GM19397 (cell line): Measurements from ENCODE around the gene CSMD2.
"Not testable (repeated sequence)": the region's sequence is repeated elsewhere in the genome, so short reads cannot be mapped to it uniquely, and the experiment has no call there.

Experiments used
- ATAC-seq: cut with Tn5 transposase; IDR thresholded peaks from one replicate; pipeline ENCODE4 v1.9.1; 2021; ENCODE audit warnings: mild to moderate bottlenecking, moderate library complexity; ENCODE audit not compliant: unreplicated experiment

The CSMD2 gene

DNA sequence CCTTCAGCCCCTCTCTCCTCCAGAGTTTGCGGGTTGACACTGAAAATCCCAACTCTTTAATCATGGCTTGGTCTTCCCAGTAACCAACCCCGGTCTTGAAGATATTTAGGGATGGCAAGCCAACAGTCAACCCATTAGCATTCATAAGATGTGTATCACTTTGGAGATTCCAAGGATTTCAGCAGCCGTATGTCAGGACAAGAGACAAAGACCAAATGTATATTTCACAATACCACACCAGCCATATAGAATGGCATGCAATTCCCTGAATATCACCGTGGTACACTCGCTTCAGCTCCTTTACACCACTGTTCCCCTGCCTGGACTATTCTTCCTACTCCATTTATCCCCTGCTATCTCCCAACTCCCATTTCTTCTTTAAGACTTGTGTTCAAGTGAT is 109.2 kb downstream of the CSMD2 start:
- ATAC-seq, result no peak

- ATAC-seq, result no peak
Observed at GRCh38 chr1:34054920-34055319, 110.1 kb downstream of the CSMD2 start.

GRCh38 chr1:34053660-34054059 is 111.4 kb downstream of the CSMD2 start:
- no peak for ATAC-seq

DNA sequence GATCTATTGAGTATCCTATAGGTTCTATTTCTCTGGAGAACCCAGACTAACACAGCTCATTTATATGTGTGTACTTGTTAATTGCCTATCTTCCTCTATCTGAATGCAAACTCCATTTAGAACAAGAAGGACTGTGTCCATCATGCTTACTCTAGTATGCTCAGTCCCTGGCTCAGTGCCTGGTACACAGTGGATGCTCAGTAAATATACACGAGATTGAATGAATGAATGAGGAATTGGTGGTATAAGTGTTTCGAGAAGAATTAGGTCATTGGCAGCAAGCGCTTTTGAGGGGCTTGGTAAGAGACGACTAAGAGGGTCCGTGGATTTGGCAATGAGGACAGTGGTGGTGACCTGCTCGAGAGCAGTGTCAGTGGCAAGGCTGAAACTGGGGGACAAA is 112.5 kb downstream of the CSMD2 start:
- no peak for ATAC-seq

GRCh38 chr1:34050709-34051485 is 114.1 kb downstream of the CSMD2 start:
- no peak for ATAC-seq

DNA sequence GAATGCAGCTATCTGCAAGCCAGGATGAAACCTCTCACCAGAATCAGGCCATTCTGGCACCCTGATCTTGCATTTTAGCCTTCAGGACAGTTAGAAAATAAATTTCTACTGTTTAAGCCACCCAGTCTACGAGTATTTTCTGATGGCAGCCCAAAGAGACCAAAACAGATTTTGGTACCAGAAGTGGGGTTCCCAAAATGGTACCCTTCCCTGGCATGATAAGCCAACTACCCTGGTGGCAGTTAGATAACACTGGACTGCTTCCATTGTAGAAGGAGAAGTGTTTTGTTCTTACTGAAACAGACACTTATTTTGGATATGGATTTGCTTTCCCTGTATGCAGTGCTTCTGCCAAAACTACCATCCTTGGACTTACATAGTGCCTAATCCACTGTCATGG is 115.0 kb downstream of the CSMD2 start:
- ATAC-seq, result no peak

DNA sequence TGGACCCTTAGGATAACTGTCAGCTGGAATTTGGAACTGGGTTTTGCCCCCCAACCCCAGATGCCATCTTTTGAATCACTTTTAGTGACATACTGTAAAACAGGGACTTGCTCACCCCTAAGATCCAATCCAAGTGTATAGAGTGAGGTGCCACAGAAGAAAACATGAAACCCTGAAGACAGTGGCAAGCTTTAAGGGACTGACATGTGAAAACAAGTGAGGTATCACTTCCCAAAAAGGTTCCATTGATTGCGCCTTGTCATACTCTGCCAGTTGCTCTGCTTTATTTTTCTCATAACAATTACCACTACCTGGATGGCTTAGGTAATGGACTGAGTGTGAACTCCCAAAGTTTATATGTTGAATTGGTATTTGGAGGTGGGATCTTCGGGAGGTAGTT is 115.6 kb downstream of the CSMD2 start:
- ATAC-seq, result no peak

GRCh38 chr1:34037856-34038255 is 127.2 kb downstream of the CSMD2 start:
- ATAC-seq, result no peak

GRCh38 chr1:34037109-34037508 is 127.9 kb downstream of the CSMD2 start:
- ATAC-seq, result no peak

- ATAC-seq, result no peak
Observed at GRCh38 chr1:34034036-34034435, 131.0 kb downstream of the CSMD2 start.

GRCh38 chr1:34029954-34030353 is 135.1 kb downstream of the CSMD2 start:
- ATAC-seq, result no peak

DNA sequence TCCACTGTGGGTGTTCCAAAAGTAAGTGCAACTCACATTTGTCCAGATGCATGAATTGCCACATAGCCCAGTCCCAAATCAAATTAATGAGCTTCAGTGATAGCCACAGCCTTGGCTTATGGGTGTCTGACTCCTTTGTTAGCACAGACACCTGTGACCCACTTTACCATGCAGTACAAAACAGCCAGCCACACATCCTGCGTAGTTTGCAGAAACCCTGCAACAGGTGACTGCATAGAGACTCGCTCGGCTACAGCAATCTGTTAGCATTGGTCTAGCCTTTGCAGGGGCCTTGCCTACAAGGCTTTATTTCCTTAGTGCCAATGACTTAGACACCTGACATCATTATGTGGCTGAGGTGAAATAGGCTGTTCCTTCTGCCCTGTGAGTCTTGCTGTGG is 135.5 kb downstream of the CSMD2 start:
- no peak for ATAC-seq

DNA sequence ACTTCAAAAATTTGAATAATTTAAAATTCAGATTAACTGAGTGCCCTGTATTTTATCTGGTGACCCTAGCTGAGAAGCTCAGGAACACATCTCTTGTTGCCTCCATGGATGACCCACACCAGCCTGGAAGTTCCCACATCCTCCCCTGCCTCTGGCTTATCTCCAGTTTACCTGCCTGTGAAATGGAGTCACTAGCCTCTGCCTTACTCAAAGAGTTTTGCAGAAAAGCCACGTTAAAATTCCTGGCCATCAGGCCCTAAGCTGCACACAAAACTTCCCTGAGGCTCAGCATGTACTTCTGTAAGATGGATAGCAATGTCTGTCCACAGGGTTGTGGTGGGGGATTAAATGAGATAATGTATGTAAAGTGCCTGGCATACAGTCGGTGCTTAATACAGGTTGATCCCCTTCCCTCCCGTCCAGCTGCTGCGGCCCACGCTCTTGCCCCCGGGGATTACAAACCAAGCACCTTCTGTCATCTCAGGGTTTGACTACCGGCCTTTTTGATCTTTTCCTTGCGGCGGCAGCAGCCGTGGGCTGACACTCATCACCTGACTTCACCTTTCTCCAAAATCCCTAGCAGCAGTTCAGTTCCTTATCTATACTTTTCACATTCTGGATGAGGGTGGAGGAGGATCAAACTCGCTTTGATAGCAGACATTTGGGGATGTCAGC is 136.5 kb downstream of the CSMD2 start:
- no peak for ATAC-seq

DNA sequence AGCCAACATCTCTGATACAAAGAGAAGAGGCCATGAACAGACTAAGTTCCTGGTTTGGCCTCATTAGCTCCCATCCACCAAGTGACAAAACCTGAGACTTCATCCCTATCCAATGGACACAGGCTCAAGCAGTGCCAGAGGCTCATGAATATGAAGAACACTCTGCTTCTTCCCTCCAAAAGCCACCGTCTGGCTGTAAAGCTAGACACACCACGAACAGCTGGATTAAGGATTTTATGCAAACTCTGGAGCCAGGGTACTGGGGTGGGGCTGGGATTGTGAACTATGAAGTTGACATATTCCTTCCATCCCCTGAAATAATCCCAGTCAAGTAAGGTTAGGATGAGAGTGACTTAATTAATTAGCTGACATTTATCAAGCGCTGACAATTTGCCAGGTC is 139.4 kb downstream of the CSMD2 start:
- ATAC-seq, result no peak

DNA sequence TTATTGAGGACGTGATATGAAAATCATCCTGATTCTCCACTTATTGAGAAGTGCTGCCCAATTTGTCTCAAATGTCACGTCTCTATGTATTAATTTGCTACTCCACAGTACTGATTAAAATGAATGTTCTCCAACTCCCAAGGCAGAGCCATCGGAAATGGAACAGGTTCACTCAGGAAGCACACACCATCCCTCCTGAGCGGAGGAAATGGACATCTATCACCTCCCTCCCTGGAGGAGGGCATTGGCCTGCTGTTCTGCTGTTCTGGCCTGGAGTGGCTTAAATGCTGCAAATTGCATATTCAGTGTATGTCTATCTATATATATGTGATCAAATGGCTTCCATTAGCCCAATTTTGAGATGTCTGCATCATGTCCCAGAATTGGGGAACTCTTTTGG is 140.5 kb downstream of the CSMD2 start:
- ATAC-seq, result no peak

- ATAC-seq, result no peak
Observed at GRCh38 chr1:34019741-34020552, 145.1 kb downstream of the CSMD2 start.

GRCh38 chr1:34018285-34018684 is 146.7 kb downstream of the CSMD2 start:
- ATAC-seq, result no peak

DNA sequence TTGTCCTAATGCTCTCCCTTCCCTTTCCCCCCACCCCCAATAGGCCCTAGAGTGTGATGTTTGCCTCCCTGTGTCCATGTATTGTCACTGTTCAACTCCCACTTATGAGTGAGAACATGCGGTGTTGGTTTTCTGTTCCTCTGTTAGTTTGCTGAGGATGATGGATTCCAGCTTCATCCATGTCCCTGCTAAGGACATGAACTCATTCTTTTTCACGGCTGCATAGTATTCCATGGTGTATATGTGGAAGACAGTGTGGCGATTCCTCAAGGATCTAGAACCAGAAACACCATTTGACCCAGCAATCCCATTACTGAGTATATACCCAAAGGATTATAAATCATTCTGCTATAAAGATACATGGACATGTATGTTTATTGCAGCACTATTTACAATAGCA is 148.7 kb downstream of the CSMD2 start:
- not testable (repeated sequence) for ATAC-seq

GRCh38 chr1:34013958-34014737 is 150.9 kb downstream of the CSMD2 start:
- no peak for ATAC-seq

DNA sequence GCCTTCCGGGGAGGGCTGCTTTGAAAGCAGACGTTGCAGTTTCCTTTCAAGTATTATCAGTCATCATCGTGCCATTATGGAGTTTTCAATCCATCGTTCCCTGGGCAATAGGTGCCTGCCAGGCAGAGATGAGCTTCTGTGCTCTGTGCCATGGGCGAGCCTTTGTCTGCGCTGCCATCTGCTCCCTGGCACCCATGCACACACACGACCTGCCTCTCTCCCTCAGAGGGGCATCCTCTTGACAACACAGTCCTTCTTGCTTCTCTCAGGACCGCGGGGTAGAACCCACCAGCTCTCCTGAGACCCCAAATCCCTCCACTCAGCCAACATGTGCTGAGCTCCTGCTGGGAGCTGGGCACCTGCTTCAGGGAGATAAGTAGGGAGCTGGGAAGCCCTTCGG is 151.9 kb downstream of the CSMD2 start:
- ATAC-seq, result no peak
